SU-DHL-6 (cell line): ENCODE results near the gene RNF38.

Experiments used
- H2AFZ ChIP-seq: fragments of 200-600 bp; sonication (generic); 2 replicates; pipeline ENCODE4 v1.6.1; 2014; ENCODE audit warnings: low read depth, mild to moderate bottlenecking, moderate library complexity, mixed read lengths, antibody characterized with exemption, low read length; ENCODE audit not compliant: severe bottlenecking
- H3F3A ChIP-seq: fragments of 200-600 bp; shearing (Covaris generic); 2 replicates; pipeline ENCODE4 v1.6.0; 2016; ENCODE audit warnings: antibody characterized with exemption, mild to moderate bottlenecking; ENCODE audit not compliant: insufficient read depth
- H3K27ac ChIP-seq: fragments of 200-600 bp; sonication (generic); 2 replicates; pipeline ENCODE4 v1.5.1; 2016; ENCODE audit warnings: low read depth, mild to moderate bottlenecking, low read length, moderate library complexity, mixed read lengths
- H3K27me3 ChIP-seq: fragments of 200-600 bp; sonication (generic), shearing (Covaris generic); 2 replicates; pipeline ENCODE4 v1.6.0; 2014; ENCODE audit warnings: mild to moderate bottlenecking, low read length
- H3K36me3 ChIP-seq: fragments of 200-600 bp; sonication (generic); 2 replicates; pipeline ENCODE4 v1.6.1; 2014; ENCODE audit warnings: mild to moderate bottlenecking, low read length, mixed read lengths
- H3K4me2 ChIP-seq: fragments of 300-600, 200-600 bp; shearing (Covaris generic), sonication (generic); 2 replicates; pipeline ENCODE4 v1.6.0; 2014; ENCODE audit warnings: low read length, low read depth, mild to moderate bottlenecking; ENCODE audit not compliant: poor library complexity, severe bottlenecking
- H3K4me3 ChIP-seq: fragments of 200-600 bp; sonication (generic); 2 replicates; pipeline ENCODE4 v1.5.1; 2014; ENCODE audit warnings: antibody characterized with exemption, low read length, mild to moderate bottlenecking, mixed read lengths; ENCODE audit not compliant: insufficient read depth, poor library complexity, severe bottlenecking
- H3K79me2 ChIP-seq: fragments of 200-600 bp; sonication (generic); 2 replicates; pipeline ENCODE4 v1.6.1; 2014; ENCODE audit warnings: mild to moderate bottlenecking, low read length, moderate library complexity; ENCODE audit not compliant: insufficient read depth
- H3K9ac ChIP-seq: fragments of 200-600 bp; sonication (generic); 2 replicates; pipeline ENCODE4 v1.7.0; 2014; ENCODE audit warnings: mild to moderate bottlenecking, low read length
- H3K9me2 ChIP-seq: fragments of 200-600 bp; sonication (generic); replicated peaks from 2 replicates; pipeline ENCODE4 v1.6.1; 2014; ENCODE audit warnings: low read length; ENCODE audit not compliant: insufficient read depth
- H3K9me3 ChIP-seq: fragments of 200-600 bp; sonication (generic); 2 replicates; pipeline ENCODE4 v1.6.1; 2014; ENCODE audit warnings: low read length, mixed read lengths; ENCODE audit not compliant: insufficient read depth
- H4K20me1 ChIP-seq: fragments of 200-600 bp; sonication (generic); 2 replicates; pipeline ENCODE4 v1.6.1; 2014; ENCODE audit warnings: low read depth, mild to moderate bottlenecking, antibody characterized with exemption, low read length, moderate library complexity, mixed read lengths
- CTCF ChIP-seq: fragments of 200-600 bp; sonication (generic); IDR thresholded peaks from one replicate; pipeline ENCODE4 v1.5.1; 2017; ENCODE audit warnings: antibody characterized with exemption, mild to moderate bottlenecking, low read length, moderate library complexity; ENCODE audit not compliant: insufficient read depth, poor library complexity, severe bottlenecking
- EZH2phosphoT487 ChIP-seq: fragments of 200-600 bp; sonication (generic), shearing (Covaris generic); conservative IDR thresholded peaks from 2 replicates; pipeline ENCODE4 v1.6.1; 2018; ENCODE audit warnings: mild to moderate bottlenecking, antibody characterized with exemption, low read length, moderate library complexity, mixed read lengths

Gene RNF38

DNA sequence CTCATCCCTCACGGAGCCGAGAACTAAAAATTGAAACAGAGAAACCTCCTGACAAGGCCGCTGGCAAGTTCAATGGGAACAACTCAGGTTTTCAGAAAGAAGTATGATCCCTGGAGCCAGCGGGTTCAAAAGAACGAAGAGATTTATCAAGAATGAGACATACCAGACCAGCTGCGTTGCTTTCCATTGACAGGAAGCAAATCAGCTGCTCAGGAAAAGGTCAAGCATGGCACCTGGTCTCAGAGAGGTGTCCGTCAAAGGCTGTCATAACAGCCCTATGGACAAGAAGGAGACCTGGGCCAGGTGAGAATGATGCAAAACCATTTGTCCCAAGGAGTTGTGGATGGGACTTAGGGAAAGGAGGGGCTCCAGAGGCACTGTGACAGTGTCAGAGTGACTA is 106.9 kb downstream of the RNF38 start:
- Histone ChIP-seq H3K36me3 (no peaks in the 10 kb centered on the region), H3K9ac (no peak overlapping the region), H3K27ac (no peak overlapping the region), H3K27me3 (no peaks in the 10 kb centered on the region), H3K9me3 (no peaks in the 10 kb centered on the region), H3K9me2 (no peaks in the 10 kb centered on the region), H3F3A (no peaks in the 10 kb centered on the region), H4K20me1 (no peaks in the 10 kb centered on the region), H3K4me2 (no peak overlapping the region), H2AFZ (no peak overlapping the region), H3K79me2 (no peaks in the 10 kb centered on the region), H3K4me3 (no peak overlapping the region)
- TF ChIP-seq CTCF (no peak), EZH2phosphoT487 (no peak)

DNA sequence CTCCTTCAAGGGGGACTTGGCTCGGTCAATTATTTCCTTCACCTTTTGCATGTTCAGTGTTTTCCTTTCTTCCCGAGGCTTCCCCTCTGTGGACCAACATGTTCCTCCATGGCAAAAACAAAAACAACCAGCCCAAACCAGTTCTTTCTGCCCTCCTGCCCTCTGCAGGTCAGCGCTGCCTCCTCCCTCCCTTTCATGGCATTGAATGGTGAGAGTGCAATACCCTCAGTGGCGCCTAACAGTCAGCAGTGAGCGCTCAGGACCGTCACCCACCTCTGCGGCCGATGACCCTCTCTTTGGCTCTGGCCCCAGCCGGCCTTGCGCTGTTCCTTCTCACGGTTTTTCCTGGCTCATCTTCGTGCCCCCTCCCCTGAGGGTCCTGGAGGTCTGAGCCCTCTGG is 107.4 kb downstream of the RNF38 start:
- H3K9me3 ChIP-seq: no peaks in the 10 kb centered on the region
- H2AFZ ChIP-seq: no peak overlapping the region
- H3K9ac ChIP-seq: no peak overlapping the region
- no peaks in the 10 kb centered on the region for H3K36me3 ChIP-seq
- H3K27ac ChIP-seq: no peak overlapping the region
- H3K27me3 ChIP-seq: no peaks in the 10 kb centered on the region
- H3K79me2 ChIP-seq: no peaks in the 10 kb centered on the region
- no peak overlapping the region for H3K4me2 ChIP-seq
- H3K4me3 ChIP-seq: no peak overlapping the region
- no peaks in the 10 kb centered on the region for H3K9me2 ChIP-seq
- TF ChIP-seq CTCF (no peak), EZH2phosphoT487 (no peak)
- no peaks in the 10 kb centered on the region for H3F3A ChIP-seq
- no peaks in the 10 kb centered on the region for H4K20me1 ChIP-seq

DNA sequence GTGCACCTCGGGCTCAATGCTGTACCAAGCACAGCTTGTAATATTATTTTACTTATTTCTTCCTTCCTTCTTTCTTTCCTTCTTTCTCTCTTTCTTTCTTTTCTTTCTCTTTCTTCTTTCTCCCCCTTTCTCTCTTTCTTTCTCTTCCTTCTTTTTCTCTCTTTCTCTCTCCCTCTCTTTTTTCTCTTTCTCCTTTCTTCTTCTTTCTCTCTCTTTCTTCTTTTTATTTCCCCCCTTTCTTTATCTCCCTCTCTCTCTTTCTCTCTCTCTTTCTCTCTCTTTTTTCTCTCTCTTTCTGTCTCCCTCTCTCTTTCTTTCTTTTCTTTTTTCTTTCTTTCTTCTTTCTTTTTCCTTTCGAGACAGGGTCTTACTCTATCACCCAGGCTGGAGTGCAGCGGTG is 109.1 kb downstream of the RNF38 start:
- Histone ChIP-seq H4K20me1 (no peaks in the 10 kb centered on the region), H3K36me3 (no peaks in the 10 kb centered on the region), H3K9me3 (no peaks in the 10 kb centered on the region), H3K9ac (no peak overlapping the region), H3K9me2 (no peaks in the 10 kb centered on the region), H3K27me3 (no peaks in the 10 kb centered on the region), H2AFZ (no peak overlapping the region), H3K4me2 (no peak overlapping the region), H3K27ac (no peak overlapping the region), H3K79me2 (no peaks in the 10 kb centered on the region), H3F3A (no peaks in the 10 kb centered on the region), H3K4me3 (no peak overlapping the region)
- TF ChIP-seq EZH2phosphoT487 (no peak), CTCF (no peak)
